ENCODE results near the gene ATRAID.

ATRAID gene

GRCh38 chr2:27251766-27252165 lies 39.9 kb downstream of the ATRAID start:
- DNase-seq, result no peak

- no peak for DNase-seq
Measured at GRCh38 chr2:27255187-27255586, 43.3 kb downstream of the ATRAID start.

- DNase-seq, result no peak
Measured at GRCh38 chr2:27255660-27256059, 43.8 kb downstream of the ATRAID start.

GRCh38 chr2:27256855-27257454 lies 45.1 kb downstream of the ATRAID start:
- DNase-seq, result no peak

- DNase-seq, result no peak
Measured at GRCh38 chr2:27258051-27258450, 46.2 kb downstream of the ATRAID start.

- DNase-seq, result no peak
Measured at GRCh38 chr2:27261241-27261925, 49.5 kb downstream of the ATRAID start.

- no peak for DNase-seq
Measured at GRCh38 chr2:27261926-27262298, 50.1 kb downstream of the ATRAID start.

GRCh38 chr2:27262379-27263286 lies 50.8 kb downstream of the ATRAID start, which contains the start of gene SLC30A3:
TSS of gene SLC30A3 (minus strand) at chr2:27263047. CDS start at chr2:27262906, 141 bp downstream.
- peak; percentile 73 for DNase-seq

- no peak for DNase-seq
Measured at GRCh38 chr2:27263287-27264252, 51.7 kb downstream of the ATRAID start.

GRCh38 chr2:27264253-27264752 lies 52.5 kb downstream of the ATRAID start:
- DNase-seq, result peak; percentile 28

GRCh38 chr2:27264753-27265535 lies 53.1 kb downstream of the ATRAID start:
- DNase-seq, result peak; percentile 72

- no peak for DNase-seq
Measured at GRCh38 chr2:27265536-27265870, 53.7 kb downstream of the ATRAID start.

All from stimulated activated CD4-positive, alpha-beta T cell treated with anti-CD3 and anti-CD28 coated beads, Interleukin-4, amount 100 ng/mL, for 1 hour (primary cell).